ENCODE data around the gene ZNF606.

ZNF606 gene

GRCh38 chr19:58021541-58022282 lies 19.1 kb upstream of the ZNF606 start:
- no peak overlapping the region for H3K18ac ChIP-seq (ENCODE audit: low read depth in 1 of 2, low read length in 2 of 2)
- no peak overlapping the region for H3K4me3 ChIP-seq (ENCODE audit: insufficient read depth in 1 of 2, low read depth in 1 of 2, low read length in 2 of 2)
- peaks cover 20% of the 10 kb centered on the region for H3K9me3 ChIP-seq (ENCODE audit: control insufficient read depth, low read length)
- peak; percentile 23 for DNase-seq
- 70% methylated on average over 27 of the region's 30 CpGs for WGBS
- H2BK5ac ChIP-seq (ENCODE audit: low read depth, low read length, poor library complexity, severe bottlenecking): no peak overlapping the region
- H3K4me1 ChIP-seq (ENCODE audit: control insufficient read depth, insufficient read depth, low read depth, low read length): no peaks in the 10 kb centered on the region
- H3K4me2 ChIP-seq (ENCODE audit: low read length, poor library complexity, severe bottlenecking): no peak overlapping the region
- no peak overlapping the region for H2BK120ac ChIP-seq (ENCODE audit: low read depth, low read length)
- no peak overlapping the region for H4K91ac ChIP-seq (ENCODE audit: low read length)
- no peak overlapping the region for H2AK5ac ChIP-seq (ENCODE audit: low read length, severe bottlenecking)
- H3K4ac ChIP-seq (ENCODE audit: low read depth in 1 of 2, low read length in 2 of 2): no peak overlapping the region
- H3K23ac ChIP-seq (ENCODE audit: low read length in 2 of 2): no peak overlapping the region
- H2BK15ac ChIP-seq (ENCODE audit: low read depth, poor library complexity, severe bottlenecking): no peak overlapping the region
- H4K8ac ChIP-seq (ENCODE audit: low read length): no peak overlapping the region
- no peaks in the 10 kb centered on the region for H3K36me3 ChIP-seq (ENCODE audit: control insufficient read depth in 1 of 2, insufficient read depth in 2 of 2, low read depth in 1 of 2, low read length in 2 of 2)
- H3K27ac ChIP-seq (ENCODE audit: low read length, poor library complexity, severe bottlenecking): no peak overlapping the region
- H2BK12ac ChIP-seq (ENCODE audit: low read length in 2 of 2): no peak overlapping the region
- no peak overlapping the region for H2AFZ ChIP-seq (ENCODE audit: low read depth, low read length)
- no peak overlapping the region for H3K9ac ChIP-seq (ENCODE audit: low read length)
- no peak overlapping the region for H3K14ac ChIP-seq (ENCODE audit: low read length in 2 of 2)
- H3K27me3 ChIP-seq (ENCODE audit: control insufficient read depth in 1 of 2, insufficient read depth in 1 of 2, low read length in 2 of 2): no peaks in the 10 kb centered on the region
- H3K79me1 ChIP-seq (replicated peaks; ENCODE audit: low read length, poor library complexity, severe bottlenecking): no peaks in the 10 kb centered on the region

DNA sequence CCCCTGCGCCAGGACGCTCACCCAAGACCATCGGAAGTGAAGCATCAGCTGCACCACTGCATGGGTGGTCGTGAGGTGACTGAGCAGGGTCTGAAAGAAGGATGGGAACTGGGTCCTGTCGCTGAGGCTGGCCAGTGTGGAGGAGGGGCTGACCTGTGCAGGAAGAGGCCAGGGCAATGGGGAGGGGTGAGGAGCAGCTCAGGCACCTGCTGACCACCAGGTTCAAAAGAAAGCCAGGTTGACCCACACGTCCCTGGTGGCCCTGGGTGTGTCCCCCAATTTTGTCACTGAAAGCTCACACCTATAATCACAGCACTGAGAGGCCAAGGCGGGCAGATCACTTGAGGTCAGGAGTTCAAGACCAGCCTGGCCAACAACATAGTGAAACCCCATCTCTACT lies 17.5 kb upstream of the ZNF606 start:
- no peak overlapping the region for H2AFZ ChIP-seq (ENCODE audit: low read depth, low read length)
- H3K4me1 ChIP-seq (ENCODE audit: control insufficient read depth, insufficient read depth, low read depth, low read length): no peaks in the 10 kb centered on the region
- no peak overlapping the region for H3K23ac ChIP-seq (ENCODE audit: low read length in 2 of 2)
- no peak overlapping the region for H3K18ac ChIP-seq (ENCODE audit: low read depth in 1 of 2, low read length in 2 of 2)
- H3K9ac ChIP-seq (ENCODE audit: low read length): no peak overlapping the region
- no peak overlapping the region for H3K4me3 ChIP-seq (ENCODE audit: insufficient read depth in 1 of 2, low read depth in 1 of 2, low read length in 2 of 2)
- H3K79me1 ChIP-seq (replicated peaks; ENCODE audit: low read length, poor library complexity, severe bottlenecking): no peaks in the 10 kb centered on the region
- H3K9me3 ChIP-seq (ENCODE audit: control insufficient read depth, low read length): peaks cover 27% of the 10 kb centered on the region
- H3K4me2 ChIP-seq (ENCODE audit: low read length, poor library complexity, severe bottlenecking): no peak overlapping the region
- no peak overlapping the region for H2AK5ac ChIP-seq (ENCODE audit: low read length, severe bottlenecking)
- no peak overlapping the region for H2BK12ac ChIP-seq (ENCODE audit: low read length in 2 of 2)
- 66% methylated on average over 7 of the region's 7 CpGs for WGBS
- H3K4ac ChIP-seq (ENCODE audit: low read depth in 1 of 2, low read length in 2 of 2): no peak overlapping the region
- H3K14ac ChIP-seq (ENCODE audit: low read length in 2 of 2): no peak overlapping the region
- no peaks in the 10 kb centered on the region for H3K27me3 ChIP-seq (ENCODE audit: control insufficient read depth in 1 of 2, insufficient read depth in 1 of 2, low read length in 2 of 2)
- DNase-seq: no peak
- H4K91ac ChIP-seq (ENCODE audit: low read length): no peak overlapping the region
- H2BK15ac ChIP-seq (ENCODE audit: low read depth, poor library complexity, severe bottlenecking): no peak overlapping the region
- H2BK120ac ChIP-seq (ENCODE audit: low read depth, low read length): no peak overlapping the region
- no peak overlapping the region for H4K8ac ChIP-seq (ENCODE audit: low read length)
- H2BK5ac ChIP-seq (ENCODE audit: low read depth, low read length, poor library complexity, severe bottlenecking): no peak overlapping the region
- no peak overlapping the region for H3K27ac ChIP-seq (ENCODE audit: low read length, poor library complexity, severe bottlenecking)
- H3K36me3 ChIP-seq (ENCODE audit: control insufficient read depth in 1 of 2, insufficient read depth in 2 of 2, low read depth in 1 of 2, low read length in 2 of 2): no peaks in the 10 kb centered on the region

GRCh38 chr19:58014141-58014540 lies 11.5 kb upstream of the ZNF606 start:
- Histone ChIP-seq H3K27ac (ENCODE audit: low read length, poor library complexity, severe bottlenecking) (no peak overlapping the region), H2BK120ac (ENCODE audit: low read depth, low read length) (no peak overlapping the region), H3K23ac (ENCODE audit: low read length in 2 of 2) (no peak overlapping the region), H3K4me1 (ENCODE audit: control insufficient read depth, insufficient read depth, low read depth, low read length) (no peaks in the 10 kb centered on the region), H2BK12ac (ENCODE audit: low read length in 2 of 2) (no peak overlapping the region), H2AK5ac (ENCODE audit: low read length, severe bottlenecking) (no peak overlapping the region), H3K4ac (ENCODE audit: low read depth in 1 of 2, low read length in 2 of 2) (no peak overlapping the region), H3K27me3 (ENCODE audit: control insufficient read depth in 1 of 2, insufficient read depth in 1 of 2, low read length in 2 of 2) (no peaks in the 10 kb centered on the region), H3K4me3 (ENCODE audit: insufficient read depth in 1 of 2, low read depth in 1 of 2, low read length in 2 of 2) (no peak overlapping the region), H4K8ac (ENCODE audit: low read length) (no peak overlapping the region), H2BK15ac (ENCODE audit: low read depth, poor library complexity, severe bottlenecking) (no peak overlapping the region), H2BK5ac (ENCODE audit: low read depth, low read length, poor library complexity, severe bottlenecking) (no peak overlapping the region), H3K18ac (ENCODE audit: low read depth in 1 of 2, low read length in 2 of 2) (no peak overlapping the region), H3K9ac (ENCODE audit: low read length) (no peak overlapping the region), H3K14ac (ENCODE audit: low read length in 2 of 2) (no peak overlapping the region), H4K91ac (ENCODE audit: low read length) (no peak overlapping the region), H3K79me1 (replicated peaks; ENCODE audit: low read length, poor library complexity, severe bottlenecking) (peaks cover 4% of the 10 kb centered on the region), H2AFZ (ENCODE audit: low read depth, low read length) (no peak overlapping the region), H3K36me3 (ENCODE audit: control insufficient read depth in 1 of 2, insufficient read depth in 2 of 2, low read depth in 1 of 2, low read length in 2 of 2) (peaks cover 0 to 22% of the 10 kb centered on the region in 2 experiments), H3K4me2 (ENCODE audit: low read length, poor library complexity, severe bottlenecking) (no peak overlapping the region), H3K9me3 (ENCODE audit: control insufficient read depth, low read length) (peaks cover 54% of the 10 kb centered on the region)
- 65% methylated on average over 5 of the region's 5 CpGs for WGBS
- no peak for DNase-seq

DNA sequence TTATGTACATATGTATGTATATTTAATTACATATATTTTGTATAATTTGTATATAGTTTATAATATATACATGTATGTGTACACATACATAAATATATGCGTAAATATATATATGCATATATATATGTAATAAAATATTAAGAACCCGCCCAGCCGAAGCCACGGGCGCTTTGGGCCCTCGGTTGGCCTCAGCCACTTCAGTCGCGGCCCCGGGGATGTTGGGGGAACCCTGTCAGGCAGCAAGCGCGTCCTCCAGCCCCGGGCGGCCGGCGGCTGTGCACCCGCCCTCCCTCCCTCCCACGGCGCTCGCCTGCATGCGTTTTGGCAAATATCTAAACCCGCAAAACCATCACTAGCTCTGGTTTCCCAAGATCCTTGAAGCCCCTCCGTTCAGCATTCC lies 7.9 kb upstream of the ZNF606 start:
- H2BK120ac ChIP-seq (ENCODE audit: low read depth, low read length): no peak overlapping the region
- no peak overlapping the region for H4K8ac ChIP-seq (ENCODE audit: low read length)
- no peak overlapping the region for H3K18ac ChIP-seq (ENCODE audit: low read depth in 1 of 2, low read length in 2 of 2)
- H4K91ac ChIP-seq (ENCODE audit: low read length): no peak overlapping the region
- no peak overlapping the region for H3K14ac ChIP-seq (ENCODE audit: low read length in 2 of 2)
- no peak for DNase-seq
- no peaks in the 10 kb centered on the region for H3K4me1 ChIP-seq (ENCODE audit: control insufficient read depth, insufficient read depth, low read depth, low read length)
- H3K27ac ChIP-seq (ENCODE audit: low read length, poor library complexity, severe bottlenecking): no peak overlapping the region
- no peak overlapping the region for H2AFZ ChIP-seq (ENCODE audit: low read depth, low read length)
- H3K9me3 ChIP-seq (ENCODE audit: control insufficient read depth, low read length): peaks cover 68% of the 10 kb centered on the region
- no peaks in the 10 kb centered on the region for H3K27me3 ChIP-seq (ENCODE audit: control insufficient read depth in 1 of 2, insufficient read depth in 1 of 2, low read length in 2 of 2)
- H2BK12ac ChIP-seq (ENCODE audit: low read length in 2 of 2): no peak overlapping the region
- H2BK5ac ChIP-seq (ENCODE audit: low read depth, low read length, poor library complexity, severe bottlenecking): no peak overlapping the region
- H3K36me3 ChIP-seq (ENCODE audit: control insufficient read depth in 1 of 2, insufficient read depth in 2 of 2, low read depth in 1 of 2, low read length in 2 of 2): peaks cover 21 to 39% of the 10 kb centered on the region in 2 experiments
- no peak overlapping the region for H3K9ac ChIP-seq (ENCODE audit: low read length)
- 95% methylated on average over 13 of the region's 22 CpGs for WGBS
- no peak overlapping the region for H3K23ac ChIP-seq (ENCODE audit: low read length in 2 of 2)
- no peak overlapping the region for H3K4ac ChIP-seq (ENCODE audit: low read depth in 1 of 2, low read length in 2 of 2)
- peaks cover 8% of the 10 kb centered on the region for H3K79me1 ChIP-seq (replicated peaks; ENCODE audit: low read length, poor library complexity, severe bottlenecking)
- no peak overlapping the region for H2BK15ac ChIP-seq (ENCODE audit: low read depth, poor library complexity, severe bottlenecking)
- H3K4me2 ChIP-seq (ENCODE audit: low read length, poor library complexity, severe bottlenecking): no peak overlapping the region
- H3K4me3 ChIP-seq (ENCODE audit: insufficient read depth in 1 of 2, low read depth in 1 of 2, low read length in 2 of 2): no peak overlapping the region
- H2AK5ac ChIP-seq (ENCODE audit: low read length, severe bottlenecking): no peak overlapping the region

All from mesenchymal stem cell (in vitro differentiated cells and primary cell).